ENCODE measurements around the gene TPRX2.
"Not testable (repeated sequence)": the region's sequence is repeated elsewhere in the genome, so short reads cannot be mapped to it uniquely, and the experiment has no call there.

The TPRX2 gene

GRCh38 chr19:47897861-47898260 lies 38.8 kb downstream of the TPRX2 start:
- H3K9me2 ChIP-seq (replicated peaks; ENCODE audit: insufficient read depth, low read length): no peaks in the 10 kb centered on the region
- H3K9ac ChIP-seq (ENCODE audit: low read length): no peak overlapping the region
- H4K20me1 ChIP-seq (ENCODE audit: low read depth, low read length): no peaks in the 10 kb centered on the region
- H3K27me3 ChIP-seq (ENCODE audit: low read length): no peaks in the 10 kb centered on the region
- H3F3A ChIP-seq (ENCODE audit: insufficient read depth): no peaks in the 10 kb centered on the region
- no peaks in the 10 kb centered on the region for H3K79me2 ChIP-seq (ENCODE audit: insufficient read depth, low read length)
- no peaks in the 10 kb centered on the region for H3K36me3 ChIP-seq (ENCODE audit: low read length)
- H3K4me2 ChIP-seq (ENCODE audit: low read depth, low read length, poor library complexity, severe bottlenecking): no peak overlapping the region
- H3K9me3 ChIP-seq (ENCODE audit: insufficient read depth, low read length): no peaks in the 10 kb centered on the region
- H3K27ac ChIP-seq (ENCODE audit: low read depth, low read length): no peak overlapping the region
- TF ChIP-seq EZH2phosphoT487 (conservative IDR thresholded peaks at IDR 0.05; ENCODE audit: low read length) (no peak), CTCF (IDR thresholded peaks at IDR 0.05; ENCODE audit: insufficient read depth, low read length, poor library complexity, severe bottlenecking) (no peak)
- H2AFZ ChIP-seq (ENCODE audit: low read depth, low read length, severe bottlenecking): no peak overlapping the region
- no peak overlapping the region for H3K4me3 ChIP-seq (ENCODE audit: insufficient read depth, low read length, poor library complexity, severe bottlenecking)

- Histone ChIP-seq H3K4me2 (ENCODE audit: low read depth, low read length, poor library complexity, severe bottlenecking) (no peak overlapping the region), H3K4me3 (ENCODE audit: insufficient read depth, low read length, poor library complexity, severe bottlenecking) (no peak overlapping the region), H2AFZ (ENCODE audit: low read depth, low read length, severe bottlenecking) (no peak overlapping the region), H3K27ac (ENCODE audit: low read depth, low read length) (no peak overlapping the region), H3K9ac (ENCODE audit: low read length) (no peak overlapping the region), H3K36me3 (ENCODE audit: low read length) (no peaks in the 10 kb centered on the region), H3K79me2 (ENCODE audit: insufficient read depth, low read length) (no peaks in the 10 kb centered on the region), H3F3A (ENCODE audit: insufficient read depth) (no peaks in the 10 kb centered on the region), H3K9me3 (ENCODE audit: insufficient read depth, low read length) (no peaks in the 10 kb centered on the region), H3K27me3 (ENCODE audit: low read length) (no peaks in the 10 kb centered on the region), H3K9me2 (replicated peaks; ENCODE audit: insufficient read depth, low read length) (no peaks in the 10 kb centered on the region), H4K20me1 (ENCODE audit: low read depth, low read length) (no peaks in the 10 kb centered on the region)
- TF ChIP-seq CTCF (IDR thresholded peaks at IDR 0.05; ENCODE audit: insufficient read depth, low read length, poor library complexity, severe bottlenecking) (no peak), EZH2phosphoT487 (conservative IDR thresholded peaks at IDR 0.05; ENCODE audit: low read length) (no peak)
Measured at GRCh38 chr19:47899335-47899734, 40.3 kb downstream of the TPRX2 start.

- H3K27me3 ChIP-seq (ENCODE audit: low read length): no peaks in the 10 kb centered on the region
- H3K4me2 ChIP-seq (ENCODE audit: low read depth, low read length, poor library complexity, severe bottlenecking): no peak overlapping the region
Measured at GRCh38 chr19:47901370-47901769, 42.3 kb downstream of the TPRX2 start.

GRCh38 chr19:47909350-47909749 lies 50.3 kb downstream of the TPRX2 start:
- H3F3A ChIP-seq (ENCODE audit: insufficient read depth); H3K4me2 ChIP-seq (ENCODE audit: low read depth, low read length, poor library complexity, severe bottlenecking); H3K9ac ChIP-seq (ENCODE audit: low read length); H2AFZ ChIP-seq (ENCODE audit: low read depth, low read length, severe bottlenecking); H3K4me3 ChIP-seq (ENCODE audit: insufficient read depth, low read length, poor library complexity, severe bottlenecking); H4K20me1 ChIP-seq (ENCODE audit: low read depth, low read length); H3K27ac ChIP-seq (ENCODE audit: low read depth, low read length); H3K27me3 ChIP-seq (ENCODE audit: low read length); H3K79me2 ChIP-seq (ENCODE audit: insufficient read depth, low read length); H3K9me3 ChIP-seq (ENCODE audit: insufficient read depth, low read length); H3K36me3 ChIP-seq (ENCODE audit: low read length); H3K9me2 ChIP-seq (replicated peaks; ENCODE audit: insufficient read depth, low read length): not testable (repeated sequence)

More at GRCh38 chr19:47901370-47901769, 42.3 kb downstream of the TPRX2 start:
- H3F3A ChIP-seq (ENCODE audit: insufficient read depth): no peaks in the 10 kb centered on the region
- H3K9me3 ChIP-seq (ENCODE audit: insufficient read depth, low read length): no peaks in the 10 kb centered on the region
- TF ChIP-seq EZH2phosphoT487 (conservative IDR thresholded peaks at IDR 0.05; ENCODE audit: low read length) (no peak), CTCF (IDR thresholded peaks at IDR 0.05; ENCODE audit: insufficient read depth, low read length, poor library complexity, severe bottlenecking) (no peak)
- no peaks in the 10 kb centered on the region for H3K36me3 ChIP-seq (ENCODE audit: low read length)
- no peak overlapping the region for H3K27ac ChIP-seq (ENCODE audit: low read depth, low read length)
- H3K9me2 ChIP-seq (replicated peaks; ENCODE audit: insufficient read depth, low read length): no peaks in the 10 kb centered on the region
- H3K4me3 ChIP-seq (ENCODE audit: insufficient read depth, low read length, poor library complexity, severe bottlenecking): no peak overlapping the region
- H3K9ac ChIP-seq (ENCODE audit: low read length): no peak overlapping the region
- no peaks in the 10 kb centered on the region for H4K20me1 ChIP-seq (ENCODE audit: low read depth, low read length)
- no peaks in the 10 kb centered on the region for H3K79me2 ChIP-seq (ENCODE audit: insufficient read depth, low read length)
- no peak overlapping the region for H2AFZ ChIP-seq (ENCODE audit: low read depth, low read length, severe bottlenecking)

GRCh38 chr19:47910191-47910590 lies 51.2 kb downstream of the TPRX2 start:
- not testable (repeated sequence) for H3K9me3 ChIP-seq (ENCODE audit: insufficient read depth, low read length); H3K27me3 ChIP-seq (ENCODE audit: low read length); H3F3A ChIP-seq (ENCODE audit: insufficient read depth); H3K9ac ChIP-seq (ENCODE audit: low read length); H2AFZ ChIP-seq (ENCODE audit: low read depth, low read length, severe bottlenecking); H3K9me2 ChIP-seq (replicated peaks; ENCODE audit: insufficient read depth, low read length); H3K4me2 ChIP-seq (ENCODE audit: low read depth, low read length, poor library complexity, severe bottlenecking); H3K27ac ChIP-seq (ENCODE audit: low read depth, low read length); H4K20me1 ChIP-seq (ENCODE audit: low read depth, low read length); H3K36me3 ChIP-seq (ENCODE audit: low read length); H3K79me2 ChIP-seq (ENCODE audit: insufficient read depth, low read length); H3K4me3 ChIP-seq (ENCODE audit: insufficient read depth, low read length, poor library complexity, severe bottlenecking)

All from SU-DHL-6 (cell line).